HL-60 (cell line): ENCODE measurements around the gene ZNF800.
"Not testable (repeated sequence)": the region's sequence is repeated elsewhere in the genome, so short reads cannot be mapped to it uniquely, and the experiment has no call there.

ENCODE experiments used
- DNase-seq, 2 experiments: peaks; one replicate each; pipeline ENCODE4 v3.0.0-alpha.2; 2010 to 2020; ENCODE audit warnings: low read depth in 1 of 2, low spot score in 1 of 2
- H3K27ac ChIP-seq: fragments of 250-450 bp; sonication (Bioruptor Pico); replicated peaks from 2 replicates; pipeline ENCODE4 v1.5.1; 2020; ENCODE audit warnings: mild to moderate bottlenecking, moderate library complexity
- H3K27me3 ChIP-seq: fragments of 250-450 bp; sonication (Bioruptor Pico); 2 replicates; pipeline ENCODE4 v1.5.1; 2021; ENCODE audit warnings: mild to moderate bottlenecking, moderate library complexity; ENCODE audit not compliant: insufficient read depth, poor library complexity, severe bottlenecking
- H3K4me3 ChIP-seq: replicated peaks from 2 replicates; pipeline ENCODE4 v1.5.1; 2011; ENCODE audit warnings: mild to moderate bottlenecking, control low read depth, low read length; ENCODE audit not compliant: insufficient read depth
- CTCF ChIP-seq: IDR thresholded peaks from one replicate; pipeline ENCODE4 v1.5.1; 2011; ENCODE audit warnings: low read length, control low read depth, inconsistent platforms; ENCODE audit not compliant: insufficient read depth
- GABPA ChIP-seq: IDR thresholded peaks from 2 replicates; pipeline ENCODE4 v1.6.1; 2012; ENCODE audit warnings: low read depth
- POLR2AphosphoS5 ChIP-seq: IDR thresholded peaks from 2 replicates; pipeline ENCODE4 v1.6.1; 2012; ENCODE audit warnings: low read depth
- REST ChIP-seq: IDR thresholded peaks from 2 replicates; pipeline ENCODE4 v1.6.1; 2012; ENCODE audit warnings: low read depth; ENCODE audit not compliant: insufficient replicate concordance
- SPI1 ChIP-seq: IDR thresholded peaks from 2 replicates; pipeline ENCODE4 v1.6.1; 2012; ENCODE audit warnings: low read depth, mild to moderate bottlenecking, borderline replicate concordance

Gene ZNF800

DNA sequence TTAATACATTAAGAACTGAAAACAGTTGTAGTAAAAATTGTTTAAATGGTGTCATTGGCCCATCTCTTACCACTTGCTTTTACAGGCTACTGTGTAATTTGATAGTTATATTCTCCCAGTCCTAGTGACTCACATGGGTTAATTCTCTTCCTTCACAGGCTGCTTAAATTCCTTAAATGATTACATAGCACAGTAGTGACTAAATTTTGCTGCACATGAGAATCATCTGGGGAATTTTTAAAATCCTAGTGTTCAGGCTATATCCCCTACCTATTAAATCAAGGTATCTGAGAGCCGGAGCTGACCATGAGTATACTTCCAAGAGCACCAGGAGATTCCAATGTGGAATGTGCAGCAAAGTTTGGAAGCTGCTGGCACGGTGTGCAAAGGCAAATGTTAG is 45.3 kb upstream of the ZNF800 start:
- no peak for DNase-seq
- no peak for TF ChIP-seq REST
- TF ChIP-seq POLR2AphosphoS5 = no peak
- TF ChIP-seq SPI1 = no peak
- TF ChIP-seq GABPA = no peak
- no peak for TF ChIP-seq CTCF
- H3K27ac ChIP-seq = no peak overlapping the region

DNA sequence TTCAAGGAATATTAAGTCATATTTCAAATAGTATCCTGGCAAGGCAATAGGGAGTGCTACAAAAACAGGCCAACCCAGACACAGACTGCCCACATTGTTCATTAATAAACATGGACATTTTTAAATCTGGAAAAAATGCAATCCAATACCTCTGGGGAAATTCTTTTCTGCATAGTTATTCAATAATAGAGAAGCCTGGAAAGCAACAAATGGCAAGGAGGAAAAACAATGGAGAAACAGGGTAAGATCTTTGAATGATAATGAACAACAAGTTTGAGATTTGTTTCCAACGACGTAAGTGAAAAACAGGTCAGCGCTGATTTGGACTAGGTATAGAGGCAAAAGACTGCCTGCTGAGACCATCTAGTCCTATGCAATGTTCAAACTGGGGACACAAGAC is 44.7 kb upstream of the ZNF800 start:
- TF ChIP-seq POLR2AphosphoS5 = no peak
- no peak for TF ChIP-seq REST
- no peak for TF ChIP-seq CTCF
- no peak for TF ChIP-seq GABPA
- TF ChIP-seq SPI1 = no peak
- no peak for DNase-seq
- no peaks in the 10 kb centered on the region for H3K27me3 ChIP-seq
- no peak overlapping the region for H3K27ac ChIP-seq
- H3K4me3 ChIP-seq = no peak overlapping the region

More for the DNA sequence above, 45.3 kb upstream of the ZNF800 start:
- no peak overlapping the region for H3K4me3 ChIP-seq
- no peaks in the 10 kb centered on the region for H3K27me3 ChIP-seq

- H3K27me3 ChIP-seq, DNase-seq: not testable (repeated sequence)
Measured at GRCh38 chr7:127429281-127429680, 36.8 kb upstream of the ZNF800 start.

DNA sequence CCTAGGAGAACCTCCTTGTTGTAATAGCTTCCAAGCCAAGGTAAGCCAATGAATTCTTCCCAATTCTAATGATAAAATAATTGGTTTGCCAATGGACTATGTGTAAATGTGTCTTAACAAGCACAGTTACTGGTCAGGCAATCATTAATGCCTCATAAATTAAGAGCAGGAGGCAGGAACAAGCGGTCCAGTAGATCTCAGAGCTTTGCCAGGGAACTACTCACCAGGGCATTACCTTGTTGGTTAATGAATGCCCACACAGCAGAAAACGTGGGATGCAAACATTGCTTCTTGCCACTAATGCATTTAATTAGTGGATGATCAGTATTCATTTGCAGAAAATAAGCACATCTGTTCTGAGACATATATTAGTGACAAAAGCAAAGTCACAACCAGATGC is 26.7 kb upstream of the ZNF800 start:
- H3K27me3 ChIP-seq = no peaks in the 10 kb centered on the region
- TF ChIP-seq POLR2AphosphoS5 (no peak), SPI1 (no peak), GABPA (no peak), CTCF (no peak), REST (no peak)
- H3K27ac ChIP-seq = no peak overlapping the region
- no peak for DNase-seq
- no peak overlapping the region for H3K4me3 ChIP-seq

More at GRCh38 chr7:127429281-127429680, 36.8 kb upstream of the ZNF800 start:
- H3K4me3 ChIP-seq, H3K27ac ChIP-seq: not testable (repeated sequence)
